Measurements from ENCODE around the gene MACC1. TPM values are rescaled to one million over a fixed set of nuclear protein-coding genes. Genes with fewer than 3 reads are reported as not detected.

Gene MACC1
- total and polyA plus RNA-seq, 9 of the 15 experiments (the other 6 are each of a cell fraction or from before 2014, with no cell fraction given): 5.9 to 30.2 (median 10.4) TPM

- no peak overlapping the region for H3K4me3 ChIP-seq
- no peak for ATAC-seq
- WGBS (ENCODE audit: insufficient coverage, low coverage, missing lambda C conversion rate): 7% methylated on average over 5 of the region's 8 CpGs
- no peaks in the 10 kb centered on the region for H3K79me2 ChIP-seq (ENCODE audit: control insufficient read depth, insufficient read depth, low read length)
- no peaks in the 10 kb centered on the region for H4K20me1 ChIP-seq (replicated peaks; ENCODE audit: control insufficient read depth, insufficient read depth, low read length)
- H3K4me2 ChIP-seq (ENCODE audit: insufficient read depth, low read length): no peak overlapping the region
- no peaks in the 10 kb centered on the region for H3K27me3 ChIP-seq (ENCODE audit: control insufficient read depth in 2 of 2, insufficient read depth in 2 of 2, low read length in 2 of 2)
- no peak for FAIRE-seq
- no peak overlapping the region for H2AFZ ChIP-seq (ENCODE audit: low read depth, low read length)
- no peaks in the 10 kb centered on the region for H3K4me1 ChIP-seq (replicated peaks in 1 of 2; ENCODE audit: control insufficient read depth in 2 of 2, insufficient read depth in 2 of 2, low read length in 2 of 2)
- CTCF ChIA-PET (ENCODE audit: low intra/inter-chr PET ratio): no interaction called here
- POLR2A ChIA-PET: no interaction called here
- no TSS peak for BruUV-seq (replicated peaks)
- DNase-seq (ENCODE audit: extremely low read depth in 1 of 4, low spot score in 3 of 4): no peak
- no peaks in the 10 kb centered on the region for H3K36me3 ChIP-seq (ENCODE audit: control insufficient read depth, insufficient read depth, low read length)
- TF ChIP-seq RBM17 (IDR thresholded peaks at IDR 0.05; ENCODE audit: borderline replicate concordance, low read depth, low read length) (no peak), GTF3C2 (IDR thresholded peaks at IDR 0.05; ENCODE audit: borderline replicate concordance, extremely low read depth, insufficient read length) (no peak), NR2F6 (CRISPR knock-in tag; IDR thresholded peaks at IDR 0.05) (no peak), ZNF311 (CRISPR knock-in tag; IDR thresholded peaks at IDR 0.05) (no peak), TCF3 (CRISPR knock-in tag; IDR thresholded peaks at IDR 0.05) (no peak), BACH1 (tag; IDR thresholded peaks at IDR 0.05) (no peak), ZNF79 (CRISPR knock-in tag; IDR thresholded peaks at IDR 0.05; ENCODE audit: low read depth) (no peak), L3MBTL2 (IDR thresholded peaks at IDR 0.05) (no peak), SOX6 (IDR thresholded peaks at IDR 0.05) (no peak), NELFE (IDR thresholded peaks at IDR 0.05; ENCODE audit: insufficient read depth, insufficient read length) (no peak), POLR2A (conservative IDR thresholded peaks at IDR 0.05) (no peak), BMI1 (IDR thresholded peaks at IDR 0.05; ENCODE audit: low read length) (no peak)
- TF ChIP-seq, protein P1, sequence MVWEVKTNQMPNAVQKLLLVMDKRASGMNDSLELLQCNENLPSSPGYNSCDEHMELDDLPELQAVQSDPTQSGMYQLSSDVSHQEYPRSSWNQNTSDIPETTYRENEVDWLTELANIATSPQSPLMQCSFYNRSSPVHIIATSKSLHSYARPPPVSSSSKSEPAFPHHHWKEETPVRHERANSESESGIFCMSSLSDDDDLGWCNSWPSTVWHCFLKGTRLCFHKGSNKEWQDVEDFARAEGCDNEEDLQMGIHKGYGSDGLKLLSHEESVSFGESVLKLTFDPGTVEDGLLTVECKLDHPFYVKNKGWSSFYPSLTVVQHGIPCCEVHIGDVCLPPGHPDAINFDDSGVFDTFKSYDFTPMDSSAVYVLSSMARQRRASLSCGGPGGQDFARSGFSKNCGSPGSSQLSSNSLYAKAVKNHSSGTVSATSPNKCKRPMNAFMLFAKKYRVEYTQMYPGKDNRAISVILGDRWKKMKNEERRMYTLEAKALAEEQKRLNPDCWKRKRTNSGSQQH (CRISPR knock-in tag; IDR thresholded peaks at IDR 0.05): no peak
- TF ChIP-seq, protein P2, sequence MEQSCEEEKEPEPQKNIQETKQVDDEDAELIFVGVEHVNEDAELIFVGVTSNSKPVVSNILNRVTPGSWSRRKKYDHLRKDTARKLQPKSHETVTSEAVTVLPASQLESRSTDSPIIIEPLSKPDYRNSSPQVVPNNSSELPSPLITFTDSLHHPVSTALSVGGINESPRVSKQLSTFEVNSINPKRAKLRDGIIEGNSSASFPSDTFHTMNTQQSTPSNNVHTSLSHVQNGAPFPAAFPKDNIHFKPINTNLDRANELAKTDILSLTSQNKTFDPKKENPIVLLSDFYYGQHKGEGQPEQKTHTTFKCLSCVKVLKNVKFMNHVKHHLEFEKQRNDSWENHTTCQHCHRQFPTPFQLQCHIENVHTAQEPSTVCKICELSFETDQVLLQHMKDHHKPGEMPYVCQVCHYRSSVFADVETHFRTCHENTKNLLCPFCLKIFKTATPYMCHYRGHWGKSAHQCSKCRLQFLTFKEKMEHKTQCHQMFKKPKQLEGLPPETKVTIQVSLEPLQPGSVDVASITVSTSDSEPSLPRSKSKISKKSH (CRISPR knock-in tag; IDR thresholded peaks at IDR 0.05): no peak
- no peak overlapping the region for H3K27ac ChIP-seq (ENCODE audit: extremely low read depth, low read depth, low read length)
- H3K9me1 ChIP-seq (ENCODE audit: control insufficient read depth, insufficient read depth, low read length): no peaks in the 10 kb centered on the region
- in situ Hi-C loops (cut with MboI): no loop called here
- no peaks in the 10 kb centered on the region for H3K9me3 ChIP-seq (replicated peaks; ENCODE audit: control insufficient read depth, insufficient read depth, low read depth, low read length)
- intact Hi-C loops (cut with micrococcal nuclease): no loop called here
- H3K9ac ChIP-seq (ENCODE audit: insufficient read depth in 1 of 2, low read depth in 2 of 2, low read length in 2 of 2): no peak overlapping the region
Measured at GRCh38 chr7:20121404-20121803, 95.8 kb downstream of the MACC1 start.
